Breast epithelium (tissue), 4 donors: ENCODE data around the gene ZNF362. TPM values are rescaled to one million over a fixed set of nuclear protein-coding genes. Genes with fewer than 3 reads are reported as not detected.

Source experiments
- DNase-seq, 2 donors: peaks; one replicate each; pipeline ENCODE4 v3.0.0-alpha.2; 2019; ENCODE audit warnings: low spot score in 2 of 2
- H3K27ac ChIP-seq, 2 donors: fragments of 200-600 bp; sonication (generic) in 1 of 2; one replicate each; pipeline ENCODE4 v1.5.1; 2016 to 2019; ENCODE audit warnings: mild to moderate bottlenecking in 1 of 2
- H3K27me3 ChIP-seq, 2 donors: fragments of 200-600 bp; sonication (generic) in 1 of 2; one replicate each; pipeline versions ENCODE4 v1.5.1 to v1.6.0; 2017 to 2019; ENCODE audit warnings: control low read depth in 1 of 2, mild to moderate bottlenecking in 1 of 2
- H3K36me3 ChIP-seq: fragments of 200-600 bp; one replicate; pipeline ENCODE4 v1.5.1; 2019
- H3K4me1 ChIP-seq, 2 donors: fragments of 200-600 bp; sonication (generic); one replicate each; pipeline ENCODE4 v1.5.1; 2016 to 2019; ENCODE audit warnings: control low read depth in 1 of 2
- H3K4me3 ChIP-seq, 3 donors: fragments of 200-600 bp; sonication (generic); 1 replicate in 2 of 3; 2 replicates in 1 of 3; pipeline ENCODE4 v1.5.1; 2016 to 2019; ENCODE audit warnings: mild to moderate bottlenecking in 3 of 3, moderate library complexity in 2 of 3
- H3K9me3 ChIP-seq, 2 donors: fragments of 200-600 bp; sonication (generic) in 1 of 2; one replicate each; pipeline ENCODE4 v1.5.1; 2016 to 2019; ENCODE audit warnings: control low read depth in 1 of 2
- CTCF ChIP-seq, 3 donors: fragments of 450-650 bp; IDR thresholded peaks; one replicate each; pipeline ENCODE4 v1.5.1; 2016 to 2017; ENCODE audit warnings: antibody characterized with exemption in 3 of 3, mild to moderate bottlenecking in 3 of 3, moderate library complexity in 3 of 3
- POLR2A ChIP-seq: fragments of 450-650 bp; IDR thresholded peaks from one replicate; pipeline ENCODE4 v1.6.1; 2016; ENCODE audit warnings: antibody characterized with exemption, mild to moderate bottlenecking, moderate library complexity
- POLR2AphosphoS5 ChIP-seq, 3 donors: sonication (generic); formaldehyde crosslinking; IDR thresholded peaks; one replicate each; pipeline ENCODE4 v1.6.1; 2017; ENCODE audit warnings: antibody characterized with exemption in 3 of 3
- intact Hi-C: fragments of 100-400 bp; cut with DNase I; formaldehyde crosslinking; loops from one replicate; pipeline ENCODE4 v1.15.1; 2023; ENCODE audit warnings: low total_unique reads
- total RNA-seq, 3 donors: library from RNA; depleted of rRNA; stranded (reverse); fragments of >200 nt; gene quantifications; one replicate each; pipeline ENCODE4 v1.1.0, GENCODE V29; 2016

Gene ZNF362
- total RNA-seq, 3 donors from 2014 or later: 11.7 to 16.0 (median 15.7) TPM

- Histone ChIP-seq H3K9me3 (no peaks in the 10 kb centered on the region), H3K36me3 (peaks cover 8% of the 10 kb centered on the region), H3K27me3 (no peaks in the 10 kb centered on the region), H3K4me1 (no peaks in the 10 kb centered on the region), H3K4me3 (no peak overlapping the region), H3K27ac (no peak overlapping the region)
- TF ChIP-seq POLR2AphosphoS5 (IDR thresholded peaks at IDR 0.05) (no peak), CTCF (IDR thresholded peaks at IDR 0.05) (no peak)
- DNase-seq: no peak
- intact Hi-C loops: no loop called here
Measured at GRCh38 chr1:33319949-33320618, 63.8 kb downstream of the ZNF362 start.

GRCh38 chr1:33320619-33321165, 64.4 kb downstream of the ZNF362 start, which contains the start of gene A3GALT2:
Gene A3GALT2 (minus strand): TSS chr1:33321098. CDS start chr1:33321098, 0 bp downstream.
- no peak for DNase-seq
- H3K27me3 ChIP-seq: no peaks in the 10 kb centered on the region
- H3K27ac ChIP-seq: no peak within 1 kb of the TSS
- intact Hi-C loops: no loop called here
- H3K4me3 ChIP-seq: no peak within 1 kb of the TSS
- TF ChIP-seq POLR2AphosphoS5 (IDR thresholded peaks at IDR 0.05) (no peak), CTCF (IDR thresholded peaks at IDR 0.05) (no peak), POLR2A (no peak)
- no peaks in the 10 kb centered on the region for H3K9me3 ChIP-seq
- H3K4me1 ChIP-seq: no peaks in the 10 kb centered on the region
- H3K36me3 ChIP-seq: peaks cover 11% of the 10 kb centered on the region

- Histone ChIP-seq H3K36me3 (peaks cover 16% of the 10 kb centered on the region), H3K4me1 (no peaks in the 10 kb centered on the region), H3K9me3 (no peaks in the 10 kb centered on the region), H3K4me3 (no peak overlapping the region), H3K27me3 (no peaks in the 10 kb centered on the region), H3K27ac (no peak overlapping the region)
- intact Hi-C loops: no loop called here
- peak in 1 of 3 donors; percentile 11 for TF ChIP-seq POLR2AphosphoS5 (IDR thresholded peaks at IDR 0.05)
- no peak for TF ChIP-seq CTCF (IDR thresholded peaks at IDR 0.05)
- DNase-seq: no peak
Measured at GRCh38 chr1:33321178-33321577, 64.9 kb downstream of the ZNF362 start.

- no peak for TF ChIP-seq CTCF (IDR thresholded peaks at IDR 0.05)
- no peak for TF ChIP-seq POLR2AphosphoS5 (IDR thresholded peaks at IDR 0.05)
- TF ChIP-seq POLR2A: no peak
- intact Hi-C loops: no loop called here
- peaks cover 16% of the 10 kb centered on the region for H3K36me3 ChIP-seq
- H3K27ac ChIP-seq: no peak overlapping the region
- no peaks in the 10 kb centered on the region for H3K4me1 ChIP-seq
- H3K4me3 ChIP-seq: no peak overlapping the region
- H3K27me3 ChIP-seq: no peaks in the 10 kb centered on the region
- DNase-seq: no peak
- H3K9me3 ChIP-seq: no peaks in the 10 kb centered on the region
Measured at GRCh38 chr1:33322109-33322508, 65.8 kb downstream of the ZNF362 start.

- H3K27me3 ChIP-seq: no peaks in the 10 kb centered on the region
- H3K4me3 ChIP-seq: no peak overlapping the region
- no peak for DNase-seq
- no peak for TF ChIP-seq CTCF (IDR thresholded peaks at IDR 0.05)
- peak in 1 of 3 donors; percentile 6 for TF ChIP-seq POLR2AphosphoS5 (IDR thresholded peaks at IDR 0.05)
- H3K36me3 ChIP-seq: peaks cover 16% of the 10 kb centered on the region
- intact Hi-C loops: no loop called here
- H3K27ac ChIP-seq: peak overlapping the region in 1 of 2 donors; percentile 61
- H3K4me1 ChIP-seq: peaks cover 0 to 3% of the 10 kb centered on the region in 2 donors
- no peaks in the 10 kb centered on the region for H3K9me3 ChIP-seq
Measured at GRCh38 chr1:33322870-33323585, 66.7 kb downstream of the ZNF362 start.
